Coronary artery (tissue), 2 donors: ENCODE results near the gene IGSF3.

Source experiments
- DNase-seq: peaks from one replicate; pipeline ENCODE4 v3.0.0-alpha.2; 2017; ENCODE audit warnings: low spot score
- H3K27ac ChIP-seq, 2 donors: fragments of 200-600 bp; sonication (generic); one replicate each; pipeline ENCODE4 v1.5.1; 2016 to 2019
- H3K4me3 ChIP-seq: fragments of 200-600 bp; sonication (generic); 2 replicates; pipeline ENCODE4 v1.5.1; 2016; ENCODE audit warnings: mild to moderate bottlenecking, moderate library complexity
- CTCF ChIP-seq: fragments of 200-600 bp; sonication (generic); IDR thresholded peaks from one replicate; pipeline ENCODE4 v1.5.1; 2019; ENCODE audit warnings: antibody characterized with exemption

Gene IGSF3

GRCh38 chr1:116698244-116698595 lies 30.7 kb upstream of the IGSF3 start:
- no peak for TF ChIP-seq CTCF
- H3K4me3 ChIP-seq: no peak overlapping the region
- H3K27ac ChIP-seq: no peak overlapping the region
- no peak for DNase-seq

GRCh38 chr1:116697548-116698243 lies 30.2 kb upstream of the IGSF3 start:
- TF ChIP-seq CTCF: no peak
- no peak overlapping the region for H3K27ac ChIP-seq
- no peak for DNase-seq
- H3K4me3 ChIP-seq: no peak overlapping the region

GRCh38 chr1:116694524-116694923 lies 27.0 kb upstream of the IGSF3 start:
- Histone ChIP-seq H3K27ac (peak overlapping the region in 1 of 2 donors; percentile 65), H3K4me3 (no peak overlapping the region)
- no peak for DNase-seq
- no peak for TF ChIP-seq CTCF

- H3K4me3 ChIP-seq: no peak overlapping the region
- H3K27ac ChIP-seq: peak overlapping the region in 1 of 2 donors; percentile 65
- no peak for TF ChIP-seq CTCF
- DNase-seq: no peak
Observed at GRCh38 chr1:116693759-116694480, 26.4 kb upstream of the IGSF3 start.

- DNase-seq: no peak
- Histone ChIP-seq H3K27ac (no peak overlapping the region), H3K4me3 (no peak overlapping the region)
- no peak for TF ChIP-seq CTCF
Observed at GRCh38 chr1:116692879-116693278, 25.3 kb upstream of the IGSF3 start.

- TF ChIP-seq CTCF: no peak
- H3K4me3 ChIP-seq: no peak overlapping the region
- no peak overlapping the region for H3K27ac ChIP-seq
- no peak for DNase-seq
Observed at GRCh38 chr1:116690849-116691406, 23.4 kb upstream of the IGSF3 start.

- H3K27ac ChIP-seq: no peak overlapping the region
- no peak for DNase-seq
- no peak overlapping the region for H3K4me3 ChIP-seq
- no peak for TF ChIP-seq CTCF
Observed at GRCh38 chr1:116690396-116690848, 22.9 kb upstream of the IGSF3 start.
